IPS DF 6.9 (cell line): ENCODE results near the gene EFR3B.

Experiments used
- DNase-seq: peaks from one replicate; pipeline ENCODE4 v3.0.0-alpha.2; 2013; ENCODE audit warnings: low read depth, low spot score
- H3K27ac ChIP-seq: one replicate; pipeline ENCODE4 v1.5.1; 2013; ENCODE audit warnings: low read length, control low read depth
- H3K27me3 ChIP-seq: 2 replicates; pipeline ENCODE4 v1.6.1; 2013; ENCODE audit warnings: mild to moderate bottlenecking, low read length; ENCODE audit not compliant: control insufficient read depth, insufficient read depth
- H3K36me3 ChIP-seq: 2 replicates; pipeline ENCODE4 v1.6.1; 2013; ENCODE audit warnings: low read length; ENCODE audit not compliant: control insufficient read depth, insufficient read depth
- H3K4me1 ChIP-seq: 2 replicates; pipeline ENCODE4 v1.6.1; 2013; ENCODE audit warnings: low read length; ENCODE audit not compliant: control insufficient read depth, insufficient read depth
- H3K4me3 ChIP-seq: 2 replicates; pipeline ENCODE4 v1.5.1; 2013; ENCODE audit warnings: mild to moderate bottlenecking, low read length
- H3K9me3 ChIP-seq: 2 replicates; pipeline ENCODE4 v1.6.1; 2013; ENCODE audit warnings: low read length, inconsistent platforms; ENCODE audit not compliant: control insufficient read depth, insufficient read depth
- WGBS: extraction: QIAGEN DNeasy Blood & Tissue Kit; methylation state at CpG from one replicate; pipeline ENCODE4 v1.1.7; 2013; ENCODE audit warnings: mixed read lengths, missing lambda C conversion rate; ENCODE audit not compliant: insufficient read length, insufficient coverage; 5-methylcytosine and 5-hydroxymethylcytosine counted together

The EFR3B gene

GRCh38 chr2:25050128-25050527 is 8.3 kb downstream of the EFR3B start:
- Histone ChIP-seq H3K4me1 (no peaks in the 10 kb centered on the region; the same call in 1 of the 2 replicates), H3K4me3 (no peak overlapping the region), H3K27ac (no peak overlapping the region), H3K9me3 (no peaks in the 10 kb centered on the region), H3K36me3 (no peaks in the 10 kb centered on the region), H3K27me3 (no peaks in the 10 kb centered on the region)
- no peak for DNase-seq

DNA sequence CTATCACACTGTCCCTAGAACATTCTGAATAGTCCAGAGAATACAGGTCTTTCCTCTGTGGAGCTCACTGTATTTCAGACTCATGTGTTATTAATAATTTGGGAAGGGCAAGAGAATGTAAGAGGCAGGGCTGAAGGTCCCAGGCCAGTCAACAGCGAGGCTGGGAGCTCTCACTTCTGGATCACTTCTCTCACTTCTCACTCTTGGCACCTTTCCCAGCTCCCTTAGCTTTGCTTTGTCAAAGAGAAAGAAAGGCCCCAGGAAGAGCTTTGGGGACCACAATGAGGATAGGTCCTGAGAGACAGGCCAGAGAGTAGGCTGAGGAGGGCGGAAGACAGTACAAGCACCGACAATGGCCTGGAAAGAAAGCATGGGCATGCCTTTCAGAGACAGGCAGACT is 11.2 kb downstream of the EFR3B start:
- WGBS: no CpG with 5 or more reads among the region's 3 CpGs
- no peaks in the 10 kb centered on the region for H3K9me3 ChIP-seq
- H3K27ac ChIP-seq: no peak overlapping the region
- H3K4me1 ChIP-seq: no peaks in the 10 kb centered on the region
- H3K36me3 ChIP-seq: no peaks in the 10 kb centered on the region
- no peak for DNase-seq
- H3K4me3 ChIP-seq: no peak overlapping the region
- H3K27me3 ChIP-seq: no peaks in the 10 kb centered on the region

DNA sequence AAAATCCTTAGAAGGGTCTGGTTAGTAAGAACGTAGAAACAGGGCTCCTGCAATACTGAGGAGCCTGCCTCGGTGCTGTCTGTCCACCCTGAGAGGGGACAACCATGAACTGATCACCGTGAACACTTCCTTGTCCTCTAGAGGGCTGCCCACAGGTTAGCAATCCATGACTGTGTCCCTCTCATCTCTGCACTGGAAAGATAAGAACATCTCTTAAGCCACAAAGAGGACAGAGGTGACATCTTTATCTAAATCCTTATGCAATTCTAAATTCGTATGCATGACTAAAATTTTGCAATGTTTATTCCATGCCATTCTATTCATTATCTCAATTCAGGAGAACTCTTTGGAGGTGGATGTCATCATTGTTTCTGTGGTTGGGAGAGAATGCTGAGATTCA is 12.8 kb downstream of the EFR3B start:
- no peaks in the 10 kb centered on the region for H3K4me1 ChIP-seq
- no peak for DNase-seq
- H3K36me3 ChIP-seq: no peaks in the 10 kb centered on the region
- H3K27me3 ChIP-seq: no peaks in the 10 kb centered on the region
- no CpG with 5 or more reads among the region's 4 CpGs for WGBS
- H3K27ac ChIP-seq: no peak overlapping the region
- no peak overlapping the region for H3K4me3 ChIP-seq
- no peaks in the 10 kb centered on the region for H3K9me3 ChIP-seq

GRCh38 chr2:25055376-25055920 is 13.6 kb downstream of the EFR3B start:
- no peak overlapping the region for H3K4me3 ChIP-seq
- no CpG with 5 or more reads among the region's 9 CpGs for WGBS
- no peaks in the 10 kb centered on the region for H3K4me1 ChIP-seq
- H3K36me3 ChIP-seq: no peaks in the 10 kb centered on the region
- no peak overlapping the region for H3K27ac ChIP-seq
- no peaks in the 10 kb centered on the region for H3K27me3 ChIP-seq
- no peak for DNase-seq
- H3K9me3 ChIP-seq: no peaks in the 10 kb centered on the region

DNA sequence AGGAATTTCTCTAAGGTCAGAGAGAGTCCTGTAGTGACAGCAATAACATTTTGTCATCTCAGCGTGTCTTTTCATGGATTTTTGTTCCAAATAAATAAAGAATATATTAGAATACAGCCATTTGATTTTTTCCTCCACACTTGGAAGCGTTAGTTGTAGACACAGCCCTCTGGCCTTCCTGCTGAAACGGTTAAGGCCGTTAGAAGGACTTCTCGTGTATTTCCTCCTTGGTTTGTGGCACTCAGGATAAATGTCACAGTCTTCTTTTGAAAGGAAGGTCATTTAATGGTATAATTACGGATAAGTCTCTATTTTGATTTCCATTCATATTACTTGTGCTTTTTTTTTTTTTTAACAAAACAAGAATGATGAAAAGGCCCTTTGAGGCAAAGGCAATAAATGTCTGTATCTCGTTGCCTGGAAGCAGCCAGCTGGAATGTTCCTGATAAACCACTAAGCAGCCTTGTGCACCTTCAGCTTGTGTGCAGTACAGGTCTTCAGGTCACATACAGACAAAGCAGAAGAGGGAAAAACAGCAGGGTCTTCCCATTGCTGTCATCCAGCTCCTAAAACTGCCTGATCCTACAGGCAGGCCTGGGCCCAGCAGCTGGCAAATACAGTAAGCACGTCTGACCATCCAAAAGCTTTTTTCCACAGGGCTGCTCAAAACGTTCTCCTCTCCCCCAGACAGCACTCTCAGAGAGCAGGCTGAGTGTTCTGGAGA is 14.4 kb downstream of the EFR3B start:
- H3K27me3 ChIP-seq: no peaks in the 10 kb centered on the region

DNA sequence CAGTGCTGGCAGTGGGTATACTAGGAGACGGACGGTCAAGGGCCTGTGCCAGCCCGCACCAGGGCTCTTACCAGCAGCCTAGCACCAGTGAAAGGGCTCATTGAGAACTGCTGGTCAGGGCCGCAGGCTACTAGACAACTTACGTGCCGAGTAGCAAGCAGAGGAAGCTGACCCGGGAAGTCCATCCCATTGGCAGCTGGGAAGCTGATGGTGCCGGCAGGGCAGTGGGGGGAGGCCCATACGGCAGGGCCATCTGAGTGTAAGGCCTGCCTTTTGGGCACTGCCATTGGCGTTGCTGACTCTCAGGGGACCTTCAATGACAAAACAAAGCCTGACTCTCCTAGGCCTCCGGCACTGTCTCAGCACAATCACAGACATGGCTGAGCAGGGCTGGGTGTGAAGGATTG is 20.6 kb downstream of the EFR3B start:
- no peak overlapping the region for H3K27ac ChIP-seq
- DNase-seq: no peak
- no peak overlapping the region for H3K4me3 ChIP-seq
- H3K36me3 ChIP-seq: no peaks in the 10 kb centered on the region
- no peaks in the 10 kb centered on the region for H3K4me1 ChIP-seq
- H3K9me3 ChIP-seq: no peaks in the 10 kb centered on the region
- no peaks in the 10 kb centered on the region for H3K27me3 ChIP-seq
- WGBS: no CpG with 5 or more reads among the region's 11 CpGs

More for the DNA sequence above, 14.4 kb downstream of the EFR3B start:
- no CpG with 5 or more reads among the region's 9 CpGs for WGBS
- Histone ChIP-seq H3K4me3 (no peak overlapping the region), H3K9me3 (no peaks in the 10 kb centered on the region), H3K27ac (no peak overlapping the region), H3K4me1 (no peaks in the 10 kb centered on the region), H3K36me3 (no peaks in the 10 kb centered on the region)
- no peak for DNase-seq

GRCh38 chr2:25063876-25064660 is 22.2 kb downstream of the EFR3B start:
- WGBS: no CpG with 5 or more reads among the region's 13 CpGs
- no peak for DNase-seq
- H3K9me3 ChIP-seq: no peaks in the 10 kb centered on the region
- H3K4me1 ChIP-seq: no peaks in the 10 kb centered on the region
- H3K4me3 ChIP-seq: no peak overlapping the region
- no peaks in the 10 kb centered on the region for H3K36me3 ChIP-seq
- H3K27me3 ChIP-seq: no peaks in the 10 kb centered on the region
- H3K27ac ChIP-seq: no peak overlapping the region

DNA sequence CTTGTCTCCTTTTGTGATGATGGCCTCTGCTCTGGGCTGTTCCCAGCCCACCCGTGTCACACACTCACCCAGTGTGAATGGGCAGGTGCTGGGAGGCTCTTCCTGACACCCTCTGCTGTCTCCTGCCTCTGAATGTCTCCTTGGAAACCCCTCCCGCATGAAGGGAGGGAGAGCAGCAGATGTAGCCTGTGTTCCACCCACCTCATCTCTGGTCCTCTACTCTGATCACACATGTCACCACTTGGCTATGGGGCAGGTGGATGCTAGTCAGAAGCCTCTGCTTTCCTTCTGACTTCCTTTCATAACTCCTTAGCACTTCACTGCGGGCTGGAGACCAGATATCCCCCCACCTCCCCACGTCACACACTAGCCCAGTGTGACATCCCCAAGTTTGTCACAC is 23.9 kb downstream of the EFR3B start:
- H3K27me3 ChIP-seq: no peaks in the 10 kb centered on the region
- H3K36me3 ChIP-seq: no peaks in the 10 kb centered on the region
- no peak overlapping the region for H3K4me3 ChIP-seq
- H3K9me3 ChIP-seq: no peaks in the 10 kb centered on the region
- no peaks in the 10 kb centered on the region for H3K4me1 ChIP-seq
- no peak overlapping the region for H3K27ac ChIP-seq
- no peak for DNase-seq
- no CpG with 5 or more reads among the region's 4 CpGs for WGBS

DNA sequence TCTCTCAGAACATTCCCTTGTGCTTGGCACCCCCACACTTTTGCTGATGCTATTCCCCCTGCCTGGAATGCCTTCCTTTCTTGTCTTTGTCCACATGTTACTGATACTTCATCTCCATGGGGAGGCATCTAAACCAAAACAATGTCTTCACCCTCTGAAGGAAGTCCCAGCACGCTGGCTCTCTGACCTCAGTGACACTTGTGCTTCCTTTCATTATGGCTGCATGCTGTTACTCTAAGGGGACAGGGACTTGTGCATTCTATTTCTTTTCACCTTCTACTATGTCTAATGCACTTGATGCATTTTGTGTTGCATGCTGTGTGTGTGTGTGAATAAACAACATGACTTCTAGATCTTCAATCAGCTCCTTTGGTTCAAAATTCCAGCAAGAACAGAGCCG is 24.6 kb downstream of the EFR3B start:
- Histone ChIP-seq H3K9me3 (no peaks in the 10 kb centered on the region), H3K4me3 (no peak overlapping the region), H3K36me3 (no peaks in the 10 kb centered on the region), H3K27ac (no peak overlapping the region), H3K27me3 (no peaks in the 10 kb centered on the region), H3K4me1 (no peaks in the 10 kb centered on the region)
- whole genome bisulfite sequencing: no CpG with 5 or more reads among the region's 2 CpGs
- DNase-seq: no peak

DNA sequence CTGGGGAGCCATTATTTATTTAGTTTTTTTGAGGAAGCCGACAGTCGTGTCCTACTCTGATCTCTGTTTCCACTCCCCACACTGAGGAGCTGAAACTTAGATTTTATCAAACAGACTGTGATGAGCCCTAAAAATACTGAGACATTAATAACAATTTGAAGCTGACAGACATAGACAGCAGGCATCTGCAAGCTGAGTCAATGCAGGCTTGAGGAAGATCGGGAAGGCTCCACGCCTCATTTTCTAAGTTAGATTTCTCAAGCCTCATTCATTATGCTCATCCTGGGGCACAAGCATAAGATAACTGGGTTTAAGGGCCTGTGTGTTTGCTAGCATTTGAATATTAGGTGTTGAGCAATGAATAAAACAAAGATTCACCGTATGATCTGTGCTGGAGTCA is 26.3 kb downstream of the EFR3B start:
- no CpG with 5 or more reads among the region's 5 CpGs for WGBS
- DNase-seq: no peak

More for the DNA sequence above, 26.3 kb downstream of the EFR3B start:
- Histone ChIP-seq H3K27me3 (no peaks in the 10 kb centered on the region), H3K36me3 (no peaks in the 10 kb centered on the region), H3K9me3 (no peaks in the 10 kb centered on the region), H3K27ac (no peak overlapping the region), H3K4me1 (no peaks in the 10 kb centered on the region), H3K4me3 (no peak overlapping the region)
